Astrocyte of the spinal cord (primary cell): ENCODE data around the gene TSPEAR.
A peak's percentile ranks its signal among the peaks of the same experiment; 100 is the strongest.

ENCODE experiments used
- DNase-seq: peaks from one replicate; pipeline ENCODE4 v3.0.0; 2011; ENCODE audit warnings: low read depth, low spot score
- H3K4me3 ChIP-seq: 2 replicates; pipeline ENCODE4 v1.5.1; 2011; ENCODE audit warnings: low read depth, mild to moderate bottlenecking, low read length, moderate library complexity
- in situ Hi-C: cut with HindIII; loops from 2 replicates; pipeline ENCODE4 v1.10.0; 2017; ENCODE audit warnings: low sequenced_read_pairs
- TF ChIP-seq, protein P1 (sequence below): IDR thresholded peaks from 2 replicates; pipeline ENCODE4 v1.5.1; 2012; ENCODE audit warnings: low read depth, mild to moderate bottlenecking, low read length, inconsistent platforms

TSPEAR gene

DNA sequence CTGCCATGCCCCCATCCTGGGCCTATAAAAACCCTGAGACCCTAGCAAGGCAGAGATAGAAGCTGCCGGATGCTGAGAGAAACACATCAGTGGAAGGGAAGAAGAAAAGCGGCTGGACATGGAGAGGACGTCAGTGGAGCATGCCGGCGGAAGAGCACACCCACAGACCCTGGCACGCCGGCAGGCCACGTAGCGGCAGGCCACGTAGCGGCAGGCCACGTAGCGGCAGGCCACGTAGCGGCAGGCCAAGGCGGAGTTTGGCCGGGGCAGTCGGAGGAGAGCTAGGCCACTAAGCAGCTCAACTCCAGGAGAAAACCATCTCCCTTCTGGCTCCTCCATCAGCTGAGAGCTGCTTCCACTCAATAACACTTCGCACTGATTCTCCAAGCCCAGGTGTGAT, 221.0 kb downstream of the TSPEAR start:
- TF ChIP-seq, protein P1, sequence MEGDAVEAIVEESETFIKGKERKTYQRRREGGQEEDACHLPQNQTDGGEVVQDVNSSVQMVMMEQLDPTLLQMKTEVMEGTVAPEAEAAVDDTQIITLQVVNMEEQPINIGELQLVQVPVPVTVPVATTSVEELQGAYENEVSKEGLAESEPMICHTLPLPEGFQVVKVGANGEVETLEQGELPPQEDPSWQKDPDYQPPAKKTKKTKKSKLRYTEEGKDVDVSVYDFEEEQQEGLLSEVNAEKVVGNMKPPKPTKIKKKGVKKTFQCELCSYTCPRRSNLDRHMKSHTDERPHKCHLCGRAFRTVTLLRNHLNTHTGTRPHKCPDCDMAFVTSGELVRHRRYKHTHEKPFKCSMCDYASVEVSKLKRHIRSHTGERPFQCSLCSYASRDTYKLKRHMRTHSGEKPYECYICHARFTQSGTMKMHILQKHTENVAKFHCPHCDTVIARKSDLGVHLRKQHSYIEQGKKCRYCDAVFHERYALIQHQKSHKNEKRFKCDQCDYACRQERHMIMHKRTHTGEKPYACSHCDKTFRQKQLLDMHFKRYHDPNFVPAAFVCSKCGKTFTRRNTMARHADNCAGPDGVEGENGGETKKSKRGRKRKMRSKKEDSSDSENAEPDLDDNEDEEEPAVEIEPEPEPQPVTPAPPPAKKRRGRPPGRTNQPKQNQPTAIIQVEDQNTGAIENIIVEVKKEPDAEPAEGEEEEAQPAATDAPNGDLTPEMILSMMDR = no peak
- in situ Hi-C loops = no loop called here
- no peak overlapping the region for H3K4me3 ChIP-seq
- DNase-seq = no peak

DNA sequence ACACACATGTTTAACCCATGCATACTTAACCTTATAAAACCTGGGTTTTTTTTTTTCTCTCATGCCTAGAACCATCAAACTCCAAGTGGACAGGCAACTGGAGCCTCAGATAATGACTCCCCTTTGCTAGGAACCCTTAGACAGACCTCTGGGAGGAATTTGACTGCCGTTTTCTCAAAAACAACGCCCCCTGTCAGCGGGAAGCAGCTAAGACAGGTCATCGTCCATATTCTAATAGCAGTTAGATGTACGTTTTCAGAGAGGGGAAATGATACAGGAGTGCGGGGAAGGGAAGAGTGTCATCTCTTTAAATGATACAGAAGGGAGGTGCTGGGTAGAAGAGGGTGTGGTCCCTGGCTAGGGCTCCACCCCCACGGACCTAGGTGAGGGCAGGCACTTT, 221.4 kb downstream of the TSPEAR start:
- no peak for DNase-seq
- no peak overlapping the region for H3K4me3 ChIP-seq
- in situ Hi-C loops = no loop called here
- TF ChIP-seq, protein P1 = no peak

DNA sequence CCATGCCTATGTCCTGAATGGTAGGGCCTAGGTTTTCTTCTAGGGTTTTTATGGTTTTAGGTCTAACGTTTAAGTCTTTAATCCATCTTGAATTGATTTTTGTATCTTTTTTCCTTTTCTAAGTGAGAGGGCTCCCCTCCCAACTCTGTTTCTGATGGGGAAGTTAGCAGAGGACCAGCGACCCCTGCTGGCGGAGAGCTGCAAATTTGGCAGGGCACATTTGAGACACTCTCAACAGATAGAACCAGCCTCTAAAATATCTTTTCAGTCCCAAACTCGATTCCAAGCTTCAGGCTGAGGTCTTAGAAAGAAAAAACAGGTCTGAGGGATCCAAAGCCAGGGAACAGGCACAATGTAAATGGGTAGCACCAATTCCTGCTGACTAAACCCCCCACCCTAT, 223.5 kb downstream of the TSPEAR start:
- DNase-seq = peak; percentile 3
- TF ChIP-seq, protein P1 = peak; percentile 55

DNA sequence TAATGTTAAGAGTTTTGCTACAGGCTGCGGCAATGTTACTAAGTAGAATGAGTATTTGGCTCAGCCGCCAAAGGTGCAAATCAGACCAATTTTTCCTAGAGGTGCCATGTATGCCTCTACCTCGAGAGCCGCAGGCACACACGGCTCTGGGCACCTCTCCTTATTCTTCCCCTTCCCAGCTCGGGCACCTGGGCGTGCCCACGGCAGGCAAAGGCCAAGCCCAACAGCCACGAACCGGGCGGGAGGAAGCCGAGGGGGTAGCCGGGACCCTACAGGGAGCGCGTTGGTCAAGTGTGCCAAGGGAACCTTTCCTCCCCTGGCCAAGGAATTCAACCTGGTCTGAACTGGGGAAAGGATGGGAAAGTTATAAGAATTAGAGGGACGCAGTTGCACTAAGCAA, 225.1 kb downstream of the TSPEAR start:
- in situ Hi-C loops = no loop called here
- no peak for DNase-seq
- no peak overlapping the region for H3K4me3 ChIP-seq
- TF ChIP-seq, protein P1 = no peak

More for the DNA sequence above, 223.5 kb downstream of the TSPEAR start:
- in situ Hi-C loops = no loop called here
- no peak overlapping the region for H3K4me3 ChIP-seq

DNA sequence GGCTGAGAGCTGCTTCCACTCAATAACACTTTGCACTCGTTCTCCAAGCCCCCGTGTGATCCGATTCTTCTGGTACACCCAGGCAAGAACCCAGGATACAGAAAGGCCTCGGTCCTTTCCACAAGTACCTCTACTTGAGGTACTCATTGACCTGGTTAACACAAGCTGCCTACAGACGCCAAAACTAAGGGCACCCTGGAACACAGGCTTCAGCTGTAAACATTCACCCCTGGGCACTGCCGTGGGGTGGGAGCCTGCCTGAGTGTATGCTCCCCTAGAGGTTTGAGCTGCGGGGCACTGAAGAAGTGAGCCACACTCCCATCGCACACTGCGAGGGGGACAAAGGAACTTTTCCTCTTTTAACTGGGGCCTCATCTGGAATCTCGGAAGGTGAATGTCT, 225.6 kb downstream of the TSPEAR start:
- TF ChIP-seq, protein P1 = no peak
- peak overlapping the region; percentile 8 for H3K4me3 ChIP-seq
- DNase-seq = no peak
- in situ Hi-C loops = no loop called here

DNA sequence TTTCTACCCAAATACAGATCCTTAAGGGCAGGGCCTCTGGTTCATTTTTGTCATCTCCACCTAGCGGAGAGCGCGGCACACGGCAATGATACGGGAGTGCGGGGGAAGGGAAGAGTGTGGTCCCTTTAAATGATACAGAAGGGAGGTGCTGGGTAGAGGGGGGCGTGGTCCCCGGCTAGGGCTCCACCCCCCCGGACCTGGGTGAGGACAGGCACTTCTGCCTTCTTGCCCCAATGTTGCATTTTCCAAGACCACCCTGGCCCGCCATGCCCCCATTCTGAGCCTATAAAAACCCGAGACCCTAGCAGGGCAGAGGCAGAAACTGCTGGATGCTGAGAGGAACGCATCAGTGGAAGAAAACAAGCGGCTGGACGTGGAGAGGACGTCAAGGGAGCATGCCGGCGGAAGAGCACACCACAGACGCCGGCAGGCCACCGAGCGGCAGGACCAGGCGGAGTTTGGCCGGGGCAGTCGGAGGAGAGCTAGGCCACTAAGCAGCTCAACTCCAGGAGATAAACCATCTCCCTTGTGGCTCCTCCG, 226.0 kb downstream of the TSPEAR start:
- TF ChIP-seq, protein P1 = peak; percentile 12
- H3K4me3 ChIP-seq = peak overlapping the region; percentile 8
- peak; percentile 6 for DNase-seq
- in situ Hi-C loops = no loop called here
